Thymus (tissue), 14 donors: ENCODE measurements around the gene TAS2R9. TPM values are rescaled to one million over a fixed set of nuclear protein-coding genes. Genes with fewer than 3 reads are reported as not detected.

Experiments used
- DNase-seq, 9 donors: peaks; one replicate each; pipeline ENCODE4 v3.0.0-alpha.2; 2013; ENCODE audit warnings: low spot score in 9 of 9, low read depth in 6 of 9, missing footprints in 1 of 9
- H3K27ac ChIP-seq, 2 donors: one replicate each; pipeline ENCODE4 v1.5.1; 2013; ENCODE audit warnings: control low read depth in 1 of 2, low read depth in 1 of 2, low read length in 1 of 2, mild to moderate bottlenecking in 1 of 2, moderate library complexity in 1 of 2
- H3K27me3 ChIP-seq, 2 donors: one replicate each; pipeline ENCODE4 v1.5.1; 2013; ENCODE audit warnings: low read length in 1 of 2; ENCODE audit not compliant: control insufficient read depth in 2 of 2, insufficient read depth in 1 of 2
- H3K36me3 ChIP-seq, 2 donors: one replicate each; pipeline ENCODE4 v1.5.1; 2013; ENCODE audit warnings: low read length in 1 of 2, mild to moderate bottlenecking in 1 of 2, moderate library complexity in 1 of 2; ENCODE audit not compliant: control insufficient read depth in 2 of 2, insufficient read depth in 2 of 2
- H3K4me1 ChIP-seq, 2 donors: one replicate each; pipeline ENCODE4 v1.5.1; 2013; ENCODE audit warnings: low read length in 2 of 2; ENCODE audit not compliant: control insufficient read depth in 2 of 2, insufficient read depth in 2 of 2
- H3K4me3 ChIP-seq, 2 donors: one replicate each; pipeline ENCODE4 v1.5.1; 2013; ENCODE audit warnings: low read length in 2 of 2, control low read depth in 1 of 2, mild to moderate bottlenecking in 1 of 2
- H3K9me3 ChIP-seq, 2 donors: one replicate each; pipeline ENCODE4 v1.5.1; 2013; ENCODE audit warnings: low read length in 1 of 2, mild to moderate bottlenecking in 1 of 2; ENCODE audit not compliant: control insufficient read depth in 2 of 2, insufficient read depth in 1 of 2
- WGBS: extraction: QIAGEN DNeasy Blood & Tissue Kit; methylation state at CpG from one replicate; pipeline ENCODE4 v1.1.7; 2013; 5-methylcytosine and 5-hydroxymethylcytosine counted together
- long read RNA-seq, 10 donors: transcript quantifications; one replicate each; lab custom pipeline, GENCODE V29; 2026
- polyA plus RNA-seq: library from polyadenylated mRNA; stranded (reverse); fragments of 200-250 nt; gene quantifications from one replicate; pipeline ENCODE4 v1.2.3, GENCODE V29; 2013
- total RNA-seq: library from RNA; stranded (reverse); fragments of 120-200 nt; gene quantifications from one replicate; pipeline ENCODE4 v1.2.4, GENCODE V29; 2013
- donor health status: healthy.

Gene TAS2R9
- not detected for total RNA-seq
- polyA plus RNA-seq, result not detected
- long read RNA-seq, donor 1, result 0 reads
- long read RNA-seq, donor 2, result 0 reads
- long read RNA-seq, donor 3, result 0 reads
- long read RNA-seq, donor 4, result 0 reads
- long read RNA-seq, donor 5, result 0 reads
- long read RNA-seq, donor 6, result 0 reads
- long read RNA-seq, donor 7, result 0 reads
- long read RNA-seq, donor 8, partial matches to known transcripts, result 0 of 1 reads
- long read RNA-seq, donor 8, other reads (novel, unspliced or antisense), result 0 of 1 reads
- long read RNA-seq, donor 9, result 0 reads
- long read RNA-seq, donor 10, result 0 reads

- Histone ChIP-seq H3K9me3 (no peaks in the 10 kb centered on the region), H3K27me3 (no peaks in the 10 kb centered on the region), H3K36me3 (no peaks in the 10 kb centered on the region), H3K27ac (no peak within 1 kb of the TSS), H3K4me1 (no peaks in the 10 kb centered on the region), H3K4me3 (no peak within 1 kb of the TSS)
- DNase-seq, result no peak
Observed at GRCh38 chr12:10810068-10810467, at the start of gene TAS2R9. Gene TAS2R9, minus strand, starts transcription at chr12:10810168. Its CDS starts 93 bp downstream, at chr12:10810075.

DNA sequence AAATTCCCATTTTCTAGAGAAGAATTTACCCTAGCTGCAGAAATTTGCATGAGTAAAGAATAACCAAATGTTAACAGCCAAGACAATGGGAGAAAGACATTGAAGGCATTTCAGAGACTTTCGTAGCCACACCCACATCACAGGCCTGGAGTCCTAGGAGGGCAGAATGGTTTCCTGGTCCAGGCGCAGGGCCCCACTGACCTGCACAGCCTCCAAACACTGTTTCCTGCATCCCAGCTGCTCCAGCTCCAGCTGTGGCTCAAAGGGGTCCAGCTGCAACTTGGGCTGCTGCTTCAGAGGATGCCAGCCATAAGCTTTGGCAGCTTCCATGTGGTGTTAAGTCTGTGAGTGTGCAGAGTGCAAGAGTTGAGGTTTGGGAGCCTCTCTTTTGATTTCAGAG lies 45.8 kb upstream of the TAS2R9 start:
- H3K4me1 ChIP-seq, result no peaks in the 10 kb centered on the region
- H3K36me3 ChIP-seq, result peaks cover 3 to 5% of the 10 kb centered on the region in 2 donors
- H3K27me3 ChIP-seq, result no peaks in the 10 kb centered on the region
- H3K27ac ChIP-seq, result no peak overlapping the region
- no peak for DNase-seq
- WGBS, result 99% methylated on average over 2 of the region's 2 CpGs
- H3K9me3 ChIP-seq, result peaks cover 1 to 17% of the 10 kb centered on the region in 2 donors
- H3K4me3 ChIP-seq, result no peak overlapping the region

DNA sequence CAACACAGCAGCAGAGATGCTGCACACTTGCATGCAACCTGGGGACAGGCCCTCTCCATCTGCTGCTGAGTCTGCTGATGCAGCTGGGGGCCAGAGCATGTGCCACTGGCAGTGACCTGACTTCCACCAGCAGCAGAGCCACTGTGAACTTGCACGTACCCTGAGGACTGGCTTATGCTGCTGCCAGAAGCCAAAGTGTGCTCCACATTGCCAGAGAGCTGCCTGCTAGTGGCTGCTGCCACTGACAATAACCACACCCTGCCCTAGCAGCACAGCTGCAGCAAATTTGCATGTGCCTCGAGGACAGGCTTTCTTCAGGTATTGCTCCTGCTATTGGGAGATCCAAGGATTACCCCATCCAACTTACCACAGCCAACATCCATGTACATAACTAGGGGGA lies 43.8 kb upstream of the TAS2R9 start:
- H3K27ac ChIP-seq, result no peak overlapping the region
- no peak for DNase-seq
- H3K4me3 ChIP-seq, result no peak overlapping the region
- H3K9me3 ChIP-seq, result peaks cover 1 to 17% of the 10 kb centered on the region in 2 donors
- no peaks in the 10 kb centered on the region for H3K27me3 ChIP-seq
- 99% methylated on average over 2 of the region's 2 CpGs for WGBS
- peaks cover 2 to 5% of the 10 kb centered on the region in 2 donors for H3K36me3 ChIP-seq
- no peaks in the 10 kb centered on the region for H3K4me1 ChIP-seq

DNA sequence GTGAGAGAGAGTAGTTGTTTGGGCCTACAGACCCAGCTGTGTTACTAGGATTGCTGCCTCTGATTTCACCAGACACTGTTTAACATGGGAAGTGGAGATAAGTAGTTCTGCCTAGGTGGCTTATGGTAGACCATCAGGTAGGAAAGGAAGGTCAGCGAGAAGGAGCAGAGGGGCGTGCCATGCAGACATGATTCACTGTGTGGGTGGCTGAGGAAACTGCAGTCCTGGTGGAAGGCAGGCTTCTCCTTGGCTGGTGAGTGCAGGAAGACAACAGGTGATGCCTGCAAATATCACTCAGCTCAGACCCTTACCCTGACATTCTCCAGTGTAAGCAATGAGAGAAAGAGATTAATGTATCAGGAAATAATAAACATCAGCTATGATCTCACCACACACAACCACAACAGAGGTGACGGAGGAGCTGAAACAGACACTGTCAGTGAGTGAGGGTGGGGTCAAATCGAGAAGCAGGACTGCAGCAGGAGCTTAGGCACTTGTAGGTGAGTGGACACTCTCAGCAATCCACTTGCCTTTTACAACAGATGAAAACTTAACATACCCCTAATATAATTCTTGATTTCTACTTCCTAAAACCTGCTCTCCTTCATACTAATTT lies 41.4 kb upstream of the TAS2R9 start:
- Histone ChIP-seq H3K27me3 (no peaks in the 10 kb centered on the region), H3K27ac (no peak overlapping the region), H3K4me1 (no peaks in the 10 kb centered on the region), H3K36me3 (peaks cover 2 to 5% of the 10 kb centered on the region in 2 donors), H3K4me3 (no peak overlapping the region), H3K9me3 (peaks cover 1 to 8% of the 10 kb centered on the region in 2 donors)
- DNase-seq, result no peak
- 94% methylated on average over 4 of the region's 4 CpGs for WGBS

GRCh38 chr12:10849425-10849878 lies 39.5 kb upstream of the TAS2R9 start, which contains the start of gene PRR4:
Gene PRR4, minus strand, starts transcription at chr12:10849475. Its CDS starts 38 bp downstream, at chr12:10849437.
- peak in 1 of 9 donors; percentile 19 for DNase-seq
- H3K4me3 ChIP-seq, result no peak within 1 kb of the TSS
- H3K9me3 ChIP-seq, result no peaks in the 10 kb centered on the region
- WGBS, result 73% methylated on average over 4 of the region's 4 CpGs
- peaks cover 0 to 2% of the 10 kb centered on the region in 2 donors for H3K36me3 ChIP-seq
- no peaks in the 10 kb centered on the region for H3K4me1 ChIP-seq
- H3K27ac ChIP-seq, result no peak within 1 kb of the TSS
- no peaks in the 10 kb centered on the region for H3K27me3 ChIP-seq

DNA sequence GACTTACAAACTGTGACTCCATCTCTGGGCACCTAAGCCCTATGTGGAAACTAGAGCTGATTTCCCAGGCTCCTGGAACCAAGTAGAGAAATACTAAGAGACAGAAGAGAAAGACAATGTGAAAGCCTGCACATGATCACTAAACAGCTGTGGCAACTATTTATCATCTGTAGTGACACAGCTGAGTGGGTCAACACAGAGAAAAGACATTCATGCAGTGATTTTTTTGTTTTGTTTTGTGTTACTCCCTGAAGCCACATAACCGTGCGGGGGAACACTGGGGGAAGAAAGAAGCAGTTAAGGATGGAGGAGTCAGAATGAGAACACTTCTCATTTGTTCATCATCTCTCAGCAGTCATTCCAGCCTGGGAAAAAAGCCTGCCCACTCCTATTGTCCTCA lies 37.8 kb upstream of the TAS2R9 start:
- H3K9me3 ChIP-seq, result no peaks in the 10 kb centered on the region
- peaks cover 0 to 2% of the 10 kb centered on the region in 2 donors for H3K36me3 ChIP-seq
- H3K27ac ChIP-seq, result no peak overlapping the region
- no peak for DNase-seq
- WGBS, result 77% methylated on average over 2 of the region's 2 CpGs
- no peaks in the 10 kb centered on the region for H3K4me1 ChIP-seq
- H3K4me3 ChIP-seq, result no peak overlapping the region
- no peaks in the 10 kb centered on the region for H3K27me3 ChIP-seq

DNA sequence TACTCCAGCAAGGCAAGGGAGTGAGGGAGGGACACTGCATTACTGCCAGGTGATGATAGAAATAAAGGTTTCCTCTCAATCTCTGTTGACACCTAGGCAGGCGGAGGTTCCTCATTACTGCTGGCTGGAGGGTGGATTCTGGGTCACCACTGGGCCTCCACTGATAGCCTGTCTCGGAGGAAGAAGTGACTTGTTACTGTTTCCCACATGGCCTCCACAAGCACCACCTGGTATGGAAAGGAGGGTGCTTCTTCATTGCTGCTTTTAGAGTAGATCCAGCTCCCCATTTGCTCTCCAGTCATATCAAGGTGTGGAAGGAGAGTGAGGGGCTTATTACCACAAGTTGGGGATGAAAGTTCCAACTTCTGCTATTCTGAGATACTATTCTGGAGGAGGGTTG lies 32.9 kb upstream of the TAS2R9 start:
- peaks cover 0 to 2% of the 10 kb centered on the region in 2 donors for H3K36me3 ChIP-seq
- 99% methylated on average over 2 of the region's 2 CpGs for WGBS
- DNase-seq, result no peak
- no peak overlapping the region for H3K4me3 ChIP-seq
- H3K4me1 ChIP-seq, result no peaks in the 10 kb centered on the region
- H3K27ac ChIP-seq, result no peak overlapping the region
- no peaks in the 10 kb centered on the region for H3K9me3 ChIP-seq
- H3K27me3 ChIP-seq, result no peaks in the 10 kb centered on the region

DNA sequence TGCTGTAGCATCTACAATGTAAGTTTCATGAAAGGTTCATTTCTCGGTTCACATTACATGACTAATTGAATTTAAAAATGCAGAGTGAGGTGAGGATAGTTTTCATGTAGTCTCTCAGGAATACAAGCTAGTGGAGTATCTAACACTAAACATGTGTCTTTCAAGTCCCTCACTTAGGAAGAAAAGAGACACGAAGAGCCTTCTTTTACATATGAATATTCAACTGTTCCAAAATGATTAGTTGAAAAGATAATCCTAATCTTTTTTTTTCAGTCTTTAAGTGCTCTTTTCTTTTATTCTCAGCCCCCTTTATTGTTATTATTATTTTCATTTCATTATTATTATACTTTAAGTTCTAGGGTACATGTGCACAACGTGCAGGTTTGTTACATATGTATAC lies 28.5 kb upstream of the TAS2R9 start:
- H3K27ac ChIP-seq, result no peak overlapping the region
- WGBS, result 98% methylated on average over 3 of the region's 3 CpGs
- no peak for DNase-seq

DNA sequence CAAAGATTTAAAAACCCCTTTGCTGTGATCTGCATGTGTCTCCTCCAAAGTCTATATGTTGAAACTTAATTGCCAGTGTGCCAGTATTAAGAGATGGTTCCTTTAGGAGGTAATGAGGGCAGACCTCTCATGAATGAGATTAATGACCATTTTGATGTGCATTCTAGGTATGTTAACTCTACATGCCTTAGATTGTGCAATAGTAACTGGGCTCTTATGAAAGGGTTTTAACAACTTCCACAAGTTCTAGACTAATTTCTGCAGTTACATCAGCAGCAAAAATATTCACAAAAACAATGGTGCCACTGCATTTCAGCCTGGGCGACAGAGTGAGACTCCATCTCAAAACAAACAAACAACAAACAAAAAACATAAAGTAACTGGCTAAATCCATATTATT lies 20.0 kb upstream of the TAS2R9 start:
- no peaks in the 10 kb centered on the region for H3K36me3 ChIP-seq
- no peaks in the 10 kb centered on the region for H3K9me3 ChIP-seq
- DNase-seq, result no peak
- H3K4me3 ChIP-seq, result no peak overlapping the region
- no peaks in the 10 kb centered on the region for H3K27me3 ChIP-seq
- no peak overlapping the region for H3K27ac ChIP-seq
- no peaks in the 10 kb centered on the region for H3K4me1 ChIP-seq
- WGBS, result 99% methylated on average over 1 of the region's 1 CpG

More for the DNA sequence above, 28.5 kb upstream of the TAS2R9 start:
- H3K36me3 ChIP-seq, result no peaks in the 10 kb centered on the region
- H3K27me3 ChIP-seq, result no peaks in the 10 kb centered on the region
- H3K4me3 ChIP-seq, result no peak overlapping the region
- no peaks in the 10 kb centered on the region for H3K9me3 ChIP-seq
- no peaks in the 10 kb centered on the region for H3K4me1 ChIP-seq
